Parathyroid adenoma (tissue), 2 donors: ENCODE data around the gene FTSJ3.
"Not testable (repeated sequence)": the region's sequence is repeated elsewhere in the genome, so short reads cannot be mapped to it uniquely, and the experiment has no call there.

ENCODE experiments used
- H2AFZ ChIP-seq: fragments of 300-600 bp; sonication (generic); one replicate; pipeline ENCODE4 v1.7.0; 2017; ENCODE audit warnings: antibody characterized with exemption, mild to moderate bottlenecking
- H3K27ac ChIP-seq: fragments of 300-600 bp; sonication (generic); one replicate; pipeline ENCODE4 v1.7.0; 2017
- H3K27me3 ChIP-seq: fragments of 300-600 bp; sonication (generic); one replicate; pipeline ENCODE4 v1.7.0; 2017; ENCODE audit warnings: low read length; ENCODE audit not compliant: control insufficient read depth, insufficient read depth
- H3K36me3 ChIP-seq: fragments of 300-600 bp; sonication (generic); one replicate; pipeline ENCODE4 v1.7.0; 2017; ENCODE audit warnings: low read length; ENCODE audit not compliant: control insufficient read depth, insufficient read depth
- H3K4me1 ChIP-seq: fragments of 300-600 bp; sonication (generic); one replicate; pipeline ENCODE4 v1.7.0; 2017; ENCODE audit warnings: control low read depth
- H3K4me2 ChIP-seq: fragments of 300-600 bp; sonication (generic); one replicate; pipeline ENCODE4 v1.7.0; 2017; ENCODE audit warnings: low read length
- H3K4me3 ChIP-seq: fragments of 300-600 bp; sonication (generic); one replicate; pipeline ENCODE4 v1.7.0; 2017; ENCODE audit warnings: low read depth, low read length
- H3K79me2 ChIP-seq: fragments of 300-600 bp; sonication (generic); one replicate; pipeline ENCODE4 v1.7.0; 2017; ENCODE audit warnings: control low read depth
- H3K9ac ChIP-seq: fragments of 300-600 bp; sonication (generic); one replicate; pipeline ENCODE4 v1.7.0; 2017; ENCODE audit warnings: mild to moderate bottlenecking
- H3K9me3 ChIP-seq: fragments of 300-600 bp; sonication (generic); one replicate; pipeline ENCODE4 v1.7.0; 2017; ENCODE audit warnings: low read length; ENCODE audit not compliant: control insufficient read depth
- TF ChIP-seq, protein P1 (sequence below): fragments of 300-600 bp; sonication (generic); IDR thresholded peaks from one replicate; pipeline ENCODE4 v1.7.0; 2017; ENCODE audit warnings: antibody characterized with exemption, mild to moderate bottlenecking
- donor health status: primary hyperparathyroidism.

FTSJ3 gene, protein sequence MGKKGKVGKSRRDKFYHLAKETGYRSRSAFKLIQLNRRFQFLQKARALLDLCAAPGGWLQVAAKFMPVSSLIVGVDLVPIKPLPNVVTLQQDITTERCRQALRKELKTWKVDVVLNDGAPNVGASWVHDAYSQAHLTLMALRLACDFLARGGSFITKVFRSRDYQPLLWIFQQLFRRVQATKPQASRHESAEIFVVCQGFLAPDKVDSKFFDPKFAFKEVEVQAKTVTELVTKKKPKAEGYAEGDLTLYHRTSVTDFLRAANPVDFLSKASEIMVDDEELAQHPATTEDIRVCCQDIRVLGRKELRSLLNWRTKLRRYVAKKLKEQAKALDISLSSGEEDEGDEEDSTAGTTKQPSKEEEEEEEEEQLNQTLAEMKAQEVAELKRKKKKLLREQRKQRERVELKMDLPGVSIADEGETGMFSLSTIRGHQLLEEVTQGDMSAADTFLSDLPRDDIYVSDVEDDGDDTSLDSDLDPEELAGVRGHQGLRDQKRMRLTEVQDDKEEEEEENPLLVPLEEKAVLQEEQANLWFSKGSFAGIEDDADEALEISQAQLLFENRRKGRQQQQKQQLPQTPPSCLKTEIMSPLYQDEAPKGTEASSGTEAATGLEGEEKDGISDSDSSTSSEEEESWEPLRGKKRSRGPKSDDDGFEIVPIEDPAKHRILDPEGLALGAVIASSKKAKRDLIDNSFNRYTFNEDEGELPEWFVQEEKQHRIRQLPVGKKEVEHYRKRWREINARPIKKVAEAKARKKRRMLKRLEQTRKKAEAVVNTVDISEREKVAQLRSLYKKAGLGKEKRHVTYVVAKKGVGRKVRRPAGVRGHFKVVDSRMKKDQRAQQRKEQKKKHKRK

DNA sequence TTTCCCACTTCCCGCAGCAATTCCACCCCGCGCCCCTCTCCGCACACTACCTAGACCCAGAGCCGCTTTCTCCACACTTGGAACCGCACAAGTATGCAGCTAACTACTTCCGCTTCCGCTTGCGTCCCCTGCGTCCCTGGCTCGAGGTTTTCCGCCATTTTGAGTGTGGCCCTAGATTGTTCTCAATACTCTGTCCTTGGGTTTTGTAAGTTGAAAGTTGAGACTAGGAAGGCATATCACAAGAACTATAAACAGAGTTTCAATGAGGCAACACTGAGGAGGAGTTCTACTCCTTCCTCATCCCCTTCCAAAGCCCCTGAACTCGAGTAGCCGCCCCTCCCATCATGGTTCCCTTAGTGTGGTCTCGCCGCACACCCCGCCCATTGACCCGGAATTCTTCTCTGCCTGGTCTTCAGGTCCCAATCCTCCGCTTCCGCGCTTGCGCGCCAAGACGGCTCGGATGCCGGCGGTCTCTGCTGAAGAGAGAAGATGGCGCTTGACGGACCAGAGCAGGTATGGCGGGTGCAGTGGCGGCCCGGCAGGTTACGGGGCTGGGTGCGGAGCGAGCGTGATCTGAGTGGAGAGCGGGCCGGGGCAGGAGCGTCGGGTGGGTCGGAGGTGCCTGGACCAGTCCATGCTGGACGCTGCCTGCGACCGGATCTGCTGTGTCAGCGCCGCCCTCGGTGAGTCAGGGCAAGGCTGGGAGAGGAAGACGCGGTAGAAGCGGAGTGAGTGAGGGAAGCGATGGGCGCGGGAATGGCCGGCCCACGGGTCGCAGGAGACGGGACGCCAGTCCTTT, at the start of gene FTSJ3, which contains the start of gene PSMC5:
TSS of gene FTSJ3 (minus strand) at position 662 of the 799 bp plus-strand sequence. CDS start 761 bp downstream, outside the sequence.
TSS of gene PSMC5 (plus strand) at position 430 of the 799 bp plus-strand sequence. CDS start at position 490, 60 bp downstream.
- H3K27me3 ChIP-seq, result no peaks in the 10 kb centered on the region
- H3K9ac ChIP-seq, result peak within 1 kb of the TSS; percentile 51
- peak within 1 kb of the TSS; percentile 97 for H3K27ac ChIP-seq
- H3K4me3 ChIP-seq, result peak within 1 kb of the TSS; percentile 98
- no peaks in the 10 kb centered on the region for H3K9me3 ChIP-seq
- peaks cover 18% of the 10 kb centered on the region for H3K79me2 ChIP-seq
- TF ChIP-seq, protein P1, sequence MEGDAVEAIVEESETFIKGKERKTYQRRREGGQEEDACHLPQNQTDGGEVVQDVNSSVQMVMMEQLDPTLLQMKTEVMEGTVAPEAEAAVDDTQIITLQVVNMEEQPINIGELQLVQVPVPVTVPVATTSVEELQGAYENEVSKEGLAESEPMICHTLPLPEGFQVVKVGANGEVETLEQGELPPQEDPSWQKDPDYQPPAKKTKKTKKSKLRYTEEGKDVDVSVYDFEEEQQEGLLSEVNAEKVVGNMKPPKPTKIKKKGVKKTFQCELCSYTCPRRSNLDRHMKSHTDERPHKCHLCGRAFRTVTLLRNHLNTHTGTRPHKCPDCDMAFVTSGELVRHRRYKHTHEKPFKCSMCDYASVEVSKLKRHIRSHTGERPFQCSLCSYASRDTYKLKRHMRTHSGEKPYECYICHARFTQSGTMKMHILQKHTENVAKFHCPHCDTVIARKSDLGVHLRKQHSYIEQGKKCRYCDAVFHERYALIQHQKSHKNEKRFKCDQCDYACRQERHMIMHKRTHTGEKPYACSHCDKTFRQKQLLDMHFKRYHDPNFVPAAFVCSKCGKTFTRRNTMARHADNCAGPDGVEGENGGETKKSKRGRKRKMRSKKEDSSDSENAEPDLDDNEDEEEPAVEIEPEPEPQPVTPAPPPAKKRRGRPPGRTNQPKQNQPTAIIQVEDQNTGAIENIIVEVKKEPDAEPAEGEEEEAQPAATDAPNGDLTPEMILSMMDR, result peak; percentile 40
- peak within 1 kb of the TSS; percentile 85 for H3K4me2 ChIP-seq
- H3K4me1 ChIP-seq, result peaks cover 19% of the 10 kb centered on the region
- H3K36me3 ChIP-seq, result no peaks in the 10 kb centered on the region
- H2AFZ ChIP-seq, result peak within 1 kb of the TSS; percentile 83

DNA sequence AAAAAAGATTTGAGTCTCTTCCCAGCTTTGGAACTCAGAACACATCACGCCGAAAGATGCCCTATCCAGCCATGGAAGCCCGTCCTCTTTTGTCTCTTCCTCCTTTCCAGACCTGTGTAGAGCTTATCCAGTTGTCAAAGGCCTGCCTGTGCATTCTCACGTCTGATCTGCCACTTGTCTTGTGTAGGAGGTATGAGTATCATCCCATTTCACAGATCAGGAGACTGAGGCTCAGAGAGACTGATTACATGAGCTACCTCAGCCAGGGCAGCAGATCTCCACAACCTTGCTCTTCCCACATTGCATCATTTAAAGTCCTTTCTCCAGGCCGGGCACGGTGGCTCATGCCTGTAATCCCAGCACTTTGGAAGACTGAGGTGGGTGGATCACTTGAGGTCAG, 47.2 kb upstream of the FTSJ3 start:
- H3K9me3 ChIP-seq, H3K27me3 ChIP-seq, H3K79me2 ChIP-seq, H3K27ac ChIP-seq, H2AFZ ChIP-seq, H3K4me2 ChIP-seq, H3K36me3 ChIP-seq, H3K9ac ChIP-seq, H3K4me3 ChIP-seq, H3K4me1 ChIP-seq: not testable (repeated sequence)

DNA sequence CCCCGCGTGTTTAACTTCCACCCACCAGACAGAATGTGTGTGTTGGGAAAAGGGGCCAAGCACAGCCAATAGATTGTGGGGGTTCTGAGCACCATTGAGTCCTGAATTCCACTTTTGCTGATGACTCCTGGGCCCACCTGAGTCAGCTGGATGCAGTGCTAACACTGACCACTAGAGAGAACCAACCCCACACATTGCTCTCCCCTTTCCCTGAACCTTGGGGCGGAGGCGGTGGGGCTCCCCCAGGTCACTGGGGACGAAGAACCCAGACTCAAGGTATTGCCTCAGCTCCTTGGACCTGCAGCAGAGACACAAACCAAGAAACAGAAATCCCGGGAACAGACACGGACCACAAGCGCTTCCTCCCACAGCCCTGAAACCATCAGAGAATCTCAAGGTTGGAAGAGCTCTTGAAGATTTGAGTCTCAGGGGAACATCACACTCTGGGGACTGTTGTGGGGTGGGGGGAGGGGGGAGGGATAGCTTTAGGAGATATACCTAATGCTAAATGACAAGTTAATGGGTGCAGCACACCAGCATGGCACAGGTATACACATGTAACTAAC, 46.7 kb upstream of the FTSJ3 start:
- not testable (repeated sequence) for H3K27ac ChIP-seq, H3K27me3 ChIP-seq, H3K4me2 ChIP-seq

DNA sequence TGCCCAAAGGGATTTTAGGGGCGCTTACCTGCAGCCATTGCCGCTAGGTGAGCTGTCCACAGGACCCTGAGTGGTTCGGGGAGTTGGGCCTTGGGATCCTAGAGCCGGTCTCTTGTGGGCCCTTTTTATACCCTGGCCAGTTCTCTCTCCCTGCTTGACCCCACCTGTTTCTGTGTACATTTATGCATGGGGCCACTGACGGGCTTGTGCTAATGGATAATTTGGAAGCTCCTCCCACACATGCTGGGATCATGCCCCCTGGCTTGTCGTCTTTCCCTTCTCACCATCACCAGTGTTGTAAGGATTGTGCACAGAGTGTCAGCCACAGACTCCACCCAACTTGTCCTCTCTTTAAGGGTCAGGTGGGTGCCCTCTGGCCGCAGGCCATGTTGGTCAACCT, 46.1 kb upstream of the FTSJ3 start, which contains the start of gene CSH2:
TSS of gene CSH2 (minus strand) at position 101 of the 400 bp plus-strand sequence. CDS start at position 38, 63 bp downstream.
- not testable (repeated sequence) for H2AFZ ChIP-seq, H3K4me3 ChIP-seq

More for the DNA sequence above, 46.7 kb upstream of the FTSJ3 start:
- H3K36me3 ChIP-seq, H2AFZ ChIP-seq, H3K9me3 ChIP-seq, H3K4me3 ChIP-seq, H3K9ac ChIP-seq, H3K79me2 ChIP-seq, H3K4me1 ChIP-seq: not testable (repeated sequence)

DNA sequence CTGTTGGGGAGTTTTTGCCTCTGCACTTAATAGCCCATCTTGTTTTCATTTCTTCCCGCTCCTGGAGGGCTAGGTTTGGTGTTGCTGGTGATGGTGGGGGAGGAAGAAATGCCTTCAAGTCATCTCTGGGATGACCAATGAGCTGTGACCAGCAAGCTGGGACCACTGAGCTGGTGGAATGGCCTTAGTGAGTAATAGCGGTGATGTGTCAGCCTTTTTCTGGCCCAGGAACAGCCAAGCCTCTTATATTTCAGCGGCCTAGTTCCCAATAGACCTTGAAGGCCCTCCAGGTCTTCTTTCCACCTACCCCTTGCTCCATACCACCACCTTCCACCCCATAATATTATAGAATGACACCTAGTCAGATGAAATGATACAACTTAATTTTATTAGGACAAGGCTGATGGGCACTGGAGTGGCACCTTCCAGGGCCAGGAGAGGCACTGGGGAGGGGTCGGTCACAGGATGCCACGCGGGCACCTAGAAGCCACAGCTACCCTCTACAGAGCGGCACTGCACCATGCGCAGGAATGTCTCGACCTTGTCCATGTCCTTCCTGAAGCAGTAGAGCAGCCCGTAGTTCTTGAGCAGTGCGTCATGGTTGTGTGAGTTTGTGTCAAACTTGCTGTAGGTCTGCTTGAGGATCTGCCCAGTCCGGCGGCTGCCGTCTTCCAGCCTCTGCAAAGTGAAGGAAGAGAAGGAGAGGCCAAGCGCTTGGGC, 44.3 kb upstream of the FTSJ3 start:
- H3K79me2 ChIP-seq, H3K27me3 ChIP-seq, H3K4me3 ChIP-seq, H3K4me2 ChIP-seq, H3K36me3 ChIP-seq, H3K4me1 ChIP-seq, H3K9me3 ChIP-seq, H3K9ac ChIP-seq: not testable (repeated sequence)
- Histone ChIP-seq H2AFZ (peak overlapping the region; percentile 69), H3K27ac (peak overlapping the region; percentile 24)

More for the DNA sequence above, 46.1 kb upstream of the FTSJ3 start, which contains the start of gene CSH2:
- not testable (repeated sequence) for H3K4me1 ChIP-seq, H3K36me3 ChIP-seq, H3K27ac ChIP-seq, H3K9ac ChIP-seq, H3K79me2 ChIP-seq, H3K9me3 ChIP-seq, H3K4me2 ChIP-seq, H3K27me3 ChIP-seq

DNA sequence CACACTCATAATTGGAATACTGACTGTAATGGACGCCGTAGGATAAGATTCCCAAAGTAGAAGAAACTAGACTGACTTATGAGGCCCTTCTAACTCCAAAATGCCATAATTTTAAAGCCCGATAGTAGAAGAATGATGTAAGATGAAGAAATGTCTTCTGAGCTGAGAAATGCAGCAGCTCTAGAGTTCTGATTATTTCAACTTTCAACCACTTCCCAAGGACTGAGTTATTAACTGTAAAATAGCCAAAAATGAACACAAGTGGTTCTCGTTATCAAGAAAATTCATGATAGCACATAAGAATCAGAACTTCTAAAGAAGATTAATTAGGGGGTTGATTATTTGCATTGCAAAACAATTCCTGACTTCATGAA, 42.8 kb upstream of the FTSJ3 start:
- not testable (repeated sequence) for H3K4me2 ChIP-seq, H3K27ac ChIP-seq, H3K4me1 ChIP-seq, H3K9me3 ChIP-seq, H3K79me2 ChIP-seq, H3K27me3 ChIP-seq, H3K4me3 ChIP-seq, H2AFZ ChIP-seq, H3K9ac ChIP-seq, H3K36me3 ChIP-seq

DNA sequence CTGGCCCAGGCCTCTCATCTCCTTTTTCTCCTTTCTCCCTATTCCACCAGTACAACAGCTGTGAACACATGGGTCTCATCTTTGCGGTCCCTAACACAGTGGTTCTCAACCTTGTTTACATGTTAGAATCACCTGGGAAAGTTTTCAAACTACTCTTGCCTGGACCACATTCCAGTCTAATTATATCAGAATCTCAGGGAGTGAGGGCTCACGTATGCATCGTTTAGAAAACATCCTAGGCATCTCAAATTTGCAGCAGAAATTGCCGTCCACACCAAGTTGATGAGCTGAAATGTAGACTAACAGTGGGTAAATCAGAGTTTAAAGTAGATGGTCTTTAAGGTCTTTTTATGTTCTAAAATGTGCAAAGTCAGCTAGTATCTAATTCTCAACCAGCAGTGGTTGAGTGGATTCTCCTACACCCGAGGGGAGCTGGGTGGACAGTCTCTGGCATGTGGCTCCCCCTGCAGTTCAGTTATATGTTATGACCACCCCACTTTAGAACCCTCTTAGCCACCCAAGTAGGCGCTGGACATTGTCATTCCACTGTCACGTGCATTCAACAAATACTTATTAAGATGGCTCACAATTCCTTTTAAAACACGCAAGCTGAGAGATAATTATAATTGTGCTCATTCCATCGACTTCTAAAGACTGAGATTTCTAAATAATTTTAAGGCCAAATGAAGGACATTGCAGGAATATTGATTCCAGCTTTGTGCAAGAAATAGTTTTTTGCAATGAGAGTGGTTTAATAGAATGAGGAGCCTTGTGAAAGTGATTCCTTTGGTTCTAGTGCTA, 42.2 kb upstream of the FTSJ3 start:
- H2AFZ ChIP-seq, H3K27ac ChIP-seq, H3K4me1 ChIP-seq, H3K27me3 ChIP-seq, H3K9ac ChIP-seq, H3K36me3 ChIP-seq, H3K4me3 ChIP-seq, H3K4me2 ChIP-seq, H3K9me3 ChIP-seq, H3K79me2 ChIP-seq: not testable (repeated sequence)

DNA sequence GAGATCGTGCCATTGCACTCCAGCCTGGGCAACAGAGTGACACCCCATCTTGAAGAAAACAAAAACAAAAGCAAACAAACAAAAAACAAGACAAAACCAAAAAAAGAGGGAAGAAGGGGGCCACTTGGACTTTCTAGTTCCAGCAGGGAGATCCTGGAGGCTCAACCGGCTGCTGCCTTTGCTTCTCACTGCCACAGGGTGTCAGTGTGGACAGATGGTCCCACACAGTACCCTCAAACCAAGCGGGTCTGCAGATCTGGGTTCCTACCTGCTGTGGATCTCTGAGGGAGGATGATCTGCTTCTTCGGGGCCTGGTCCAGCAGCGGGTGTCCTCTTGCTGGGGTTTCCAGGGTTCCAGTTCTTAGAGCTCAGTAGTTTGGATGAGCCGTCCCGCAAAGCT, 39.2 kb upstream of the FTSJ3 start:
- H3K27me3 ChIP-seq, H3K4me1 ChIP-seq, H3K4me3 ChIP-seq, H3K9me3 ChIP-seq, H3K9ac ChIP-seq, H3K36me3 ChIP-seq, H2AFZ ChIP-seq, H3K4me2 ChIP-seq, H3K27ac ChIP-seq, H3K79me2 ChIP-seq: not testable (repeated sequence)
